Progenitor cell of endocrine pancreas (in vitro differentiated cells): ENCODE measurements around the gene NTRK2. TPM values are rescaled to one million over a fixed set of nuclear protein-coding genes. Genes with fewer than 3 reads are reported as not detected.

Experiments used
- DNase-seq: peaks from one replicate; pipeline ENCODE4 v3.0.0; 2021; ENCODE audit warnings: low spot score; ENCODE audit not compliant: unreplicated experiment
- H3K27ac Mint-ChIP-seq: 2 replicates; pipeline ENCODE4 v1.8.0; 2021; ENCODE audit warnings: mild to moderate bottlenecking, moderate library complexity, mixed read lengths
- H3K27me3 Mint-ChIP-seq: 2 replicates; pipeline ENCODE4 v1.8.0; 2021; ENCODE audit warnings: mixed read lengths
- H3K36me3 Mint-ChIP-seq: 2 replicates; pipeline ENCODE4 v1.8.0; 2022; ENCODE audit warnings: mixed read lengths; ENCODE audit not compliant: insufficient read depth
- H3K4me1 Mint-ChIP-seq: 2 replicates; pipeline ENCODE4 v1.8.0; 2021; ENCODE audit warnings: low read depth, mixed read lengths
- H3K4me3 Mint-ChIP-seq: 2 replicates; pipeline ENCODE4 v1.8.0; 2021; ENCODE audit warnings: low read depth, mild to moderate bottlenecking, moderate library complexity, mixed read lengths
- H3K9me3 Mint-ChIP-seq: 2 replicates; pipeline ENCODE4 v1.8.0; 2021; ENCODE audit warnings: low read depth, mixed read lengths
- CTCF ChIP-seq: fragments of 200-600 bp; sonication (generic); IDR thresholded peaks from one replicate; pipeline ENCODE4 v1.5.0; 2021; ENCODE audit warnings: antibody characterized with exemption, mild to moderate bottlenecking; ENCODE audit not compliant: unreplicated experiment
- total RNA-seq: library from RNA; stranded (reverse); gene quantifications from 2 replicates; pipeline ENCODE4 v1.2.1, GENCODE V29; 2021

The NTRK2 gene
- total RNA-seq, 1 donor from 2014 or later = 4.7 TPM

GRCh38 chr9:84751921-84752320, 82.4 kb downstream of the NTRK2 start:
- Mint-ChIP-seq H3K9me3 (no peaks in the 10 kb centered on the region), H3K4me1 (no peaks in the 10 kb centered on the region), H3K27me3 (peaks cover 2% of the 10 kb centered on the region), H3K4me3 (no peak overlapping the region), H3K27ac (no peak overlapping the region), H3K36me3 (no peaks in the 10 kb centered on the region)
- DNase-seq = no peak
- no peak for TF ChIP-seq CTCF

- Mint-ChIP-seq H3K27me3 (peaks cover 2% of the 10 kb centered on the region), H3K9me3 (no peaks in the 10 kb centered on the region), H3K4me3 (no peak overlapping the region), H3K36me3 (no peaks in the 10 kb centered on the region), H3K4me1 (peaks cover 4% of the 10 kb centered on the region), H3K27ac (no peak overlapping the region)
- no peak for DNase-seq
- TF ChIP-seq CTCF = no peak
Observed at GRCh38 chr9:84754461-84754860, 84.9 kb downstream of the NTRK2 start.

GRCh38 chr9:84754881-84755280, 85.4 kb downstream of the NTRK2 start:
- no peaks in the 10 kb centered on the region for H3K36me3 Mint-ChIP-seq
- H3K9me3 Mint-ChIP-seq = no peaks in the 10 kb centered on the region
- TF ChIP-seq CTCF = no peak
- H3K27ac Mint-ChIP-seq = no peak overlapping the region
- H3K4me3 Mint-ChIP-seq = no peak overlapping the region
- H3K27me3 Mint-ChIP-seq = peaks cover 2% of the 10 kb centered on the region
- peaks cover 4% of the 10 kb centered on the region for H3K4me1 Mint-ChIP-seq
- no peak for DNase-seq

GRCh38 chr9:84755380-84755779, 85.9 kb downstream of the NTRK2 start:
- Mint-ChIP-seq H3K9me3 (no peaks in the 10 kb centered on the region), H3K4me3 (no peak overlapping the region), H3K36me3 (no peaks in the 10 kb centered on the region), H3K4me1 (peaks cover 4% of the 10 kb centered on the region), H3K27me3 (peaks cover 2% of the 10 kb centered on the region), H3K27ac (no peak overlapping the region)
- TF ChIP-seq CTCF = no peak
- no peak for DNase-seq

- Mint-ChIP-seq H3K9me3 (no peaks in the 10 kb centered on the region), H3K27me3 (peaks cover 2% of the 10 kb centered on the region), H3K4me1 (peaks cover 4% of the 10 kb centered on the region), H3K36me3 (no peaks in the 10 kb centered on the region), H3K27ac (no peak overlapping the region), H3K4me3 (no peak overlapping the region)
- no peak for TF ChIP-seq CTCF
- DNase-seq = no peak
Observed at GRCh38 chr9:84756171-84756570, 86.6 kb downstream of the NTRK2 start.
